ENCODE data around the gene PRKCH.

The PRKCH gene

GRCh38 chr14:61320806-61321384 lies 484 bp upstream of the PRKCH start:
- TF ChIP-seq CTCF (IDR thresholded peaks at IDR 0.05; ENCODE audit: low read depth, low read length): no peak
- H3K4me3 ChIP-seq (ENCODE audit: low read depth, low read length): peak overlapping the region; percentile 53

DNA sequence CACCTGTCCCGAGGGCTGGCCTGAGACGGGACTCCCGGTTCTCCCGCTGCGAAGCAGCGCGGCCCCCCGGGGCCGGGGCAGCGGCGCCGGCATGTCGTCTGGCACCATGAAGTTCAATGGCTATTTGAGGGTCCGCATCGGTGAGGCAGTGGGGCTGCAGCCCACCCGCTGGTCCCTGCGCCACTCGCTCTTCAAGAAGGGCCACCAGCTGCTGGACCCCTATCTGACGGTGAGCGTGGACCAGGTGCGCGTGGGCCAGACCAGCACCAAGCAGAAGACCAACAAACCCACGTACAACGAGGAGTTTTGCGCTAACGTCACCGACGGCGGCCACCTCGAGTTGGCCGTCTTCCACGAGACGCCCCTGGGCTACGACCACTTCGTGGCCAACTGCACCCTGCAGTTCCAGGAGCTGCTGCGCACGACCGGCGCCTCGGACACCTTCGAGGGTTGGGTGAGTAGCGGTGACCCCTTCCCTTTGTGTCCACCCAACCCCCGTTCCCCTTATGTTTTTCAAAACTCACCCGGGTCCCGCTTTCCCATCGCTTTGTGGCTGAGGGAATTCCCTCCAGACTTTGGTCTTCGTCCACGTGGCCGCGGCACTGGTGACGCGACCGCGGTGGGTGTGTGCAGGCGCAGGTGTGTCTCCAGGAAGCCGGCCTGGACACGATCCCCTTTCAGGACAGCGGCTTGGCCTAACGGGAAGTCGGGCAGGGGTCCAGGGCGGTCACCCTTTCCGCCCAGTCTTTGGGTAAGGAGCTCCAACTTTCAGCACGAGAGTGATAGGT lies 826 bp downstream of the PRKCH start:
- peak overlapping the region; percentile 53 for H3K4me3 ChIP-seq (ENCODE audit: low read depth, low read length)
- no peak for TF ChIP-seq CTCF (IDR thresholded peaks at IDR 0.05; ENCODE audit: low read depth, low read length)

- no peak for TF ChIP-seq CTCF (IDR thresholded peaks at IDR 0.05; ENCODE audit: low read depth, low read length)
- H3K4me3 ChIP-seq (ENCODE audit: low read depth, low read length): no peak overlapping the region
Observed at GRCh38 chr14:61322799-61323290, 1.5 kb downstream of the PRKCH start.

- H3K4me3 ChIP-seq (ENCODE audit: low read depth, low read length): no peak overlapping the region
Observed at GRCh38 chr14:61323970-61324369, 2.6 kb downstream of the PRKCH start.

DNA sequence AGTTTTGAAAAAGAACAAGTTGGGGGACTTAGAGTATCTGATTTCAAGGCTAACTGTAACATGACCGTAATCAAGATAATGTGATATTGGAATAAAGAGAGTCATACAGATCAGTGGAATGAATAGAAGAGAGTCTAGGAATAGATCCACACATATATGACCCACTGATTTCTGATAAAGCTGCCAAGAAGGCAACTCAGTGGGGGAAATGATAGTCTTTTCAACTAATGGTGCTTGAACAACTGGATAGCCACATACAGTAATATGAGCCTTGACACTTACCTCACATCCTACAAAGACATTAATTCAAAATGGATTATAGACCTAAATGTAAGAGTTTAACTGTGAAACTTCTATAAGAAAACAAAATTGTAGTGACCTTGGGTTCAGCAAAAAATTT lies 3.8 kb downstream of the PRKCH start:
- H3K4me3 ChIP-seq (ENCODE audit: low read depth, low read length): no peak overlapping the region
- TF ChIP-seq CTCF (IDR thresholded peaks at IDR 0.05; ENCODE audit: low read depth, low read length): no peak

More at GRCh38 chr14:61323970-61324369, 2.6 kb downstream of the PRKCH start:
- no peak for TF ChIP-seq CTCF (IDR thresholded peaks at IDR 0.05; ENCODE audit: low read depth, low read length)

DNA sequence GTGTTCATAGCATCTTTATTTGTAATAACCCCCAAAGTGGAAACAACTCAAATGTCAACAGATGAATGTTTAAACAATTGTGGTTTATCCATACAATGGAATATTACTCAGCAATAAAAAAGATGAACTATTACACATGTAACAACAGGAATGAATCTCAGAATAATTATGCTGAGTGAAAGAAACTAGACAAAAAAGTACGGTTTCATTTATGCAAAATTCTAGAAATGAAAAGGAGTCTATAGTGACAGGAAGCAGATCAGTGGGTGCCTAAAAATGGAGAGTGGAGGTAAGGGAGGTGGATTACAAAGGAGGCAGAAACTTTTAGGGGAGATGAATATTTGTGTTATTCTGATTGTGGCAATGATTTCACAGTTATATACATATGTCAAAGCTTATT lies 4.8 kb downstream of the PRKCH start:
- no peak for TF ChIP-seq CTCF (IDR thresholded peaks at IDR 0.05; ENCODE audit: low read depth, low read length)
- no peak overlapping the region for H3K4me3 ChIP-seq (ENCODE audit: low read depth, low read length)

- TF ChIP-seq CTCF (IDR thresholded peaks at IDR 0.05; ENCODE audit: low read depth, low read length): no peak
- H3K4me3 ChIP-seq (ENCODE audit: low read depth, low read length): no peak overlapping the region
Observed at GRCh38 chr14:61326847-61327246, 5.5 kb downstream of the PRKCH start.

Measured in WI38 (cell line).